Effector memory CD4-positive, alpha-beta T cell (primary cell): ENCODE results near the gene MLANA.
"Not testable (repeated sequence)": the region's sequence is repeated elsewhere in the genome, so short reads cannot be mapped to it uniquely, and the experiment has no call there.

ENCODE experiments used
- DNase-seq, 3 donors: peaks; one replicate each; pipeline ENCODE4 v3.0.0-alpha.2; 2020
- H3K27ac ChIP-seq: 2 replicates; pipeline ENCODE4 v1.7.0; 2013; ENCODE audit warnings: mild to moderate bottlenecking, low read length, moderate library complexity; ENCODE audit not compliant: insufficient read depth, poor library complexity, severe bottlenecking
- H3K27me3 ChIP-seq: replicated peaks from 2 replicates; pipeline ENCODE4 v1.7.0; 2013; ENCODE audit warnings: mild to moderate bottlenecking, low read length; ENCODE audit not compliant: insufficient read depth, control insufficient read depth, poor library complexity, severe bottlenecking
- H3K36me3 ChIP-seq: 2 replicates; pipeline ENCODE4 v1.7.0; 2013; ENCODE audit warnings: mild to moderate bottlenecking, low read length, moderate library complexity; ENCODE audit not compliant: control insufficient read depth, insufficient read depth
- H3K4me1 ChIP-seq: 2 replicates; pipeline ENCODE4 v1.7.0; 2013; ENCODE audit warnings: low read length, mild to moderate bottlenecking; ENCODE audit not compliant: control insufficient read depth, insufficient read depth, poor library complexity, severe bottlenecking
- H3K4me3 ChIP-seq: 2 replicates; pipeline ENCODE4 v1.7.0; 2013; ENCODE audit warnings: low read length, low read depth, mild to moderate bottlenecking; ENCODE audit not compliant: insufficient read depth, poor library complexity, severe bottlenecking
- H3K9me3 ChIP-seq: 2 replicates; pipeline ENCODE4 v1.7.0; 2013; ENCODE audit warnings: mild to moderate bottlenecking, low read length, moderate library complexity; ENCODE audit not compliant: control insufficient read depth

The MLANA gene

DNA sequence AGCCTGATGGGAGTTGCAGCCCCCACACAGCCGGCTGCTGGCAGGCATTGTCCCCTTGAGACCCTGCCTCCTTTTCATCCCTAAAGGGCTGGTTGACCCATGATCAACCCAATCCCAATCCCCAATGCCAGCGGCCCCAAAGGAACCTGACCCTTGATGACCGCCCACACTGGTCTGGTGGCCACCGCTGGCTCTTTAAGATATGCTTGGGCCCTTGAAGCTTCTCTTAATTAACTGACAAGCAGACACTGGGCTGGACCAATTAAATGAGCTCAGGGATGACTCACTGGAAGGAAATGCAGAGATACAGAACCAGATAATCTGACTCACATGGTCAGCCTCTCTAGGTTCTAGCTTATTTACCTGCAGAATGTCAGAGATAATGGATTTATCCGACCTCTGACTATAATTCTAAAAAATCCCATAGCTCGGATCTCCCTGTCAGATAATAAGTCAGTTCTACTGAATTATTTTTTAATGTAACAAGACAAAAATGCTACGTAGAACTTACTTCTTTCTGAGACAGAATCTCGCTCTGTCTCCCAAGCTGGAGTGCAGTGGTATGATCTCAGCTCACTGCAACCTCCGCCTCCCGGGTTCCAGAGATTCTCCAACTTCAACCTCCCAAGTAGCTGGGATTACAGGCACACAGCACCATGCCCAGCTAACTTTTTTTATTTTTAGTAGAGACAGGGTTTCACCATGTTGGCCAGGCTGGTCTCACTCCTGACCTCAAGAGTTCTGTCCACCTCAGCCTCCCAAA lies 11.1 kb upstream of the MLANA start:
- Histone ChIP-seq H3K27ac (no peak overlapping the region), H3K4me1 (no peaks in the 10 kb centered on the region), H3K9me3 (no peaks in the 10 kb centered on the region), H3K36me3 (no peaks in the 10 kb centered on the region), H3K4me3 (no peak overlapping the region), H3K27me3 (no peaks in the 10 kb centered on the region)
- DNase-seq: no peak

GRCh38 chr9:5882244-5883012 lies 8.3 kb upstream of the MLANA start:
- H3K27ac ChIP-seq, H3K4me1 ChIP-seq, H3K4me3 ChIP-seq, H3K9me3 ChIP-seq, H3K27me3 ChIP-seq, DNase-seq, H3K36me3 ChIP-seq: not testable (repeated sequence)

DNA sequence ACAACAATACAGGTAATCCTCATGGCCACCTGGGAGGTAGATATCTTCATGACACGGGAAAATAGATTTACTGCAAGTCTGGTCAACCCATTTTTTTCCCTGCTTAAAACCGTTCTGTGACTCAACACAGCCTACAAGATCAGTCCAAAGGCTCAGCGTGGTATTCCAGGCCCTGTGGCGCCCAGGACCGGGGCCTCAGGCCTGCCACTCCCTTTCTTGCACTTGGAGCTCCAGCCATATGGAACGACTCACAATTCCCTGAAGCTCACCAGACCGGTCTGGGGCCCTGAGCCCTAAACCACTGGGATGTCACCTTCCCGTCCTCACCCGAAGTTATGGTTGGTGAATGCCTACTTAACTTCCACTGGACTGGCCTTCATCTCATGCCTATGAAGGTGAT lies 6.5 kb upstream of the MLANA start:
- H3K27ac ChIP-seq: no peak overlapping the region
- H3K36me3 ChIP-seq: no peaks in the 10 kb centered on the region
- no peak overlapping the region for H3K4me3 ChIP-seq
- no peak for DNase-seq
- H3K27me3 ChIP-seq: no peaks in the 10 kb centered on the region
- no peaks in the 10 kb centered on the region for H3K4me1 ChIP-seq
- H3K9me3 ChIP-seq: no peaks in the 10 kb centered on the region

DNA sequence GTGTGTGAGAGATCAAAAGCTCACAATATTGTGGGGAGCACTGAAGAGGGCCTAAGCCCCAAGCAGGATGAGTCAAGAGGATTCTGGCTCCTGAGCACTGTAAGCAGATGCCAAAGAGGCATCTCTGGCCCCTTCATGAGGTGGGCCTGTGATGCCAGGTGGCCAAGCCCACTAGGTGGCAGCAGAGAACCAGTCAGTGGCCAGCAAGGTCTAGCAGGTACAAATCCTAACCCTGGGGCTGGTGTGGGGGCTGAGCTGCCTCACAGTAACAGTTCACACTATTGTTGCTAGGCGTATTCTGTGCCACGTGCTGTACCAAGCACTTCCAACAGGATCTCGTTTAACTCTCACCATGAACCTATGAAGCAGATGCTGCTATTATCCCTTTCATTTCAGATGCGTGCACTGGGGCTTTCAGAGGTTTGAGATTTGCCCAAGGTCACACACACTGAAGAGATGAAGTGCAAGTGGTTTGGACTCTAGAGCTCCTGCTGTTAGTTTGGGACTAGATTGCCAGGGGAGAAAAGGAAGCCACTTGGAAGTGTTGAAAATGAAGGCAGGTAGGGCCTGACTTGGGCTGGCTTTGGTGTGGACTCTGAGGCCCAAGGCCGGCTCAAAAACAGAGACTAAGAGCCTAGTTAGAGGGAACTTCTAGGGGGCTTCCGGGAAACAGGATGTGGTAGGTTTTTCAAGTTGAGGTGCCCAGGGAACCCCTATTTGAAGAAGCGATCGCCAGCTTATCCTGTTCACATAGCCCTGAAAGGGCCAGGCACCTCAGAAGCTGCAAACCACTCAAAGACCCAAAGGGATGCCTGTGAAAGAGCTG lies 4.4 kb upstream of the MLANA start:
- peak; percentile 42 to 49 (median 45) for DNase-seq
- H3K36me3 ChIP-seq: no peaks in the 10 kb centered on the region
- no peak overlapping the region for H3K4me3 ChIP-seq
- no peaks in the 10 kb centered on the region for H3K27me3 ChIP-seq
- H3K4me1 ChIP-seq: no peaks in the 10 kb centered on the region
- no peaks in the 10 kb centered on the region for H3K9me3 ChIP-seq
- H3K27ac ChIP-seq: no peak overlapping the region

GRCh38 chr9:5892456-5893133 lies 1.9 kb downstream of the MLANA start:
- H3K9me3 ChIP-seq: no peaks in the 10 kb centered on the region
- H3K4me3 ChIP-seq: no peak overlapping the region
- no peaks in the 10 kb centered on the region for H3K4me1 ChIP-seq
- H3K27me3 ChIP-seq: no peaks in the 10 kb centered on the region
- no peak for DNase-seq
- H3K27ac ChIP-seq: no peak overlapping the region
- H3K36me3 ChIP-seq: peaks cover 5% of the 10 kb centered on the region

- Histone ChIP-seq H3K27ac (no peak overlapping the region), H3K9me3 (no peaks in the 10 kb centered on the region), H3K36me3 (peaks cover 8% of the 10 kb centered on the region), H3K27me3 (no peaks in the 10 kb centered on the region), H3K4me3 (no peak overlapping the region), H3K4me1 (no peaks in the 10 kb centered on the region)
- no peak for DNase-seq
Observed at GRCh38 chr9:5893134-5893505, 2.4 kb downstream of the MLANA start.

DNA sequence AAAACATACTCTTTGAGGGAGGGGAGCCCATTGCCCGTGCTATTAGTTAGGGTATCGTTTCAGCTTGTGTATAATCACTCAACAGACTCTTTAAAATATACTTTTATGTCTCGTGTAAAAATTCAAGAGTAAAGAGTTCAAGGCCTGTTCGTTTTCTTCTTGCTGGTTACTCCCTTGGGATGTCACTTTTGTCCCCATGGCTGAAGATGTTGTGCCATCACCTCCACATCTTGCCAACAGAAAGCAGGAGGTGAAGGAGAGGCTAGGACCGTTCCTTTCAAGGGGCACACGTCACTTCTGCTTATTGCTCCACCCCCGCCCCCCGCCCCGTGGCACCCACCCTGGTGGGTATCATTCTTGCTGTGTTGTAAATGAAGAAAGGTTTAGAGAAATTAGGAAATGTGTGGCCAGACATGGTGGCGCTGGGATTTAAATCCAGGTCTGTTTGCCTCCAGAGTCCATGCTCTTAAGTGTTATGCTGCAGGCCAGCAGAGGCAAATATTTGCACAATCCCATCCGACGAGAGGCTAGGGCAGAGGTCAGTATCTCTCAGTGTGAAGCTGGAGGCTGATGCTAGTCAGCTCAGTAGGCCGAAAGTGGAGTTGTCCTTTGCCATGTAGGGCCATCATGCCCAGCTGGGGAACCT lies 3.0 kb downstream of the MLANA start:
- Histone ChIP-seq H3K4me3 (no peak overlapping the region), H3K27me3 (no peaks in the 10 kb centered on the region), H3K36me3 (peaks cover 8% of the 10 kb centered on the region), H3K4me1 (no peaks in the 10 kb centered on the region), H3K9me3 (no peaks in the 10 kb centered on the region), H3K27ac (no peak overlapping the region)
- no peak for DNase-seq

DNA sequence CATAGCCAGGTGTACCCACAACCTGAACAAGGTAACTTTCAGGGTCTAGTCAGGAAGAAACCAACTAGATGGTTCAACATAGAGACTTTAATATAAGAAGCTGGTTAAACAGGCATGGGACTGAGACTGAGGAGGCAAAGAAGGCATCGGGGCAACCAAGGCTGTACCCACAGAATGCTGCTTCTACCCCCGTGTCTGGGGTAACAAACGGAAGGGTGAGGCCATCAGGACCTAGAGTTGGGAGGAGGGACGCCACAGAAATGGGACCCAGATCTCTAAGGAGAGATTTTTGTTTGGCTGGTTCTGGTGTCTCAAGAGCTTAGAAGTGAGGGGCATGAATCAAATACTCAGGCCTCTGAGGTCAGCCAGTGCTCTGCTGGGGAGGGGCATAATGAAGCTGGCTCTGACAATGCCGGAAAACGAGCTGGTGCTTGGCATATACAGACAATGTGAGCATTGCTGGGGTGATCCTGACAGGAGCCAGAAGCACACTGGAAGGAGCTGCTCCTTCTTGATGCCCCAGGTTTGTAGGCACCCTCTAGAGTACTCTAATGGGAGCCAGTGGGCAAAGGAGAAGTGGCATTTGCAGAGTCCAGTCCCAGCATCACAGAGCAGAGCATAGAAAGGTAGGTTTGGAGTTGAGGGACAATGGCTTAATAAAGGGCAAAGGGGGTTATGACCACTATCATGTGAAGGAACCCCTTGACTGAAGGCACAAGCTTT lies 3.7 kb downstream of the MLANA start:
- Histone ChIP-seq H3K4me3 (no peak overlapping the region), H3K27ac (no peak overlapping the region), H3K9me3 (no peaks in the 10 kb centered on the region), H3K36me3 (peaks cover 8% of the 10 kb centered on the region), H3K4me1 (no peaks in the 10 kb centered on the region), H3K27me3 (no peaks in the 10 kb centered on the region)
- DNase-seq: no peak

DNA sequence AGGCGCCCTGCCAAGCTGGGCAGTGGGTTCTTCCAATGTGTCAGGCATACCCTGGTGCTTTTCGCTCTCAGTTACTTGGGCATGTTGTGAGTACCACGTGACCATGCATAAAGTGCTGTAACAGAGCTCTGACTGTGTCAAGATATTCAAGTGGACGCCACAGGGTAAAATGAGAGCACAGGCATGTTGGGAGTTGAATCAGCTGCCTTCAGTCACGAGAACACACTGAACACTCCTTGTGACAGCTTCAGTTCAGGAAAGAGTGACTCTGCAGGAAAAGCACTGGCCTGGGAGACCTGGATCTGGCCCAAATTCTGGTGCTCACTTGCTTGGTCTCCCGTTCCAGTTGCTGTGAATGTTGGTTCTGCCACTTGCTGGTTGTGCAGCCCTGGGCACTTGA lies 5.1 kb downstream of the MLANA start:
- DNase-seq: no peak
- H3K9me3 ChIP-seq: no peaks in the 10 kb centered on the region
- H3K4me1 ChIP-seq: no peaks in the 10 kb centered on the region
- H3K27ac ChIP-seq: no peak overlapping the region
- H3K36me3 ChIP-seq: peaks cover 8% of the 10 kb centered on the region
- H3K27me3 ChIP-seq: no peaks in the 10 kb centered on the region
- H3K4me3 ChIP-seq: no peak overlapping the region
